ENCODE data around the gene BOC.

GRCh38 chr3:113194823-113195401, 16.4 kb upstream of the BOC start:
- TF ChIP-seq CTCF (IDR thresholded peaks at IDR 0.05; ENCODE audit: poor library complexity) (no peak), EZH2 (IDR thresholded peaks at IDR 0.05; ENCODE audit: borderline replicate concordance) (no peak), EZH2phosphoT487 (IDR thresholded peaks at IDR 0.05; ENCODE audit: low read depth, severe bottlenecking, unreplicated experiment) (no peak)
